RWPE2 (cell line): ENCODE results near the gene PROX2.

ENCODE experiments used
- ATAC-seq: fragments of 200-7000 bp; cut with Tn5 transposase; 3 replicates; pipeline ENCODE4 v1.9.1; 2021; ENCODE audit warnings: low read depth
- DNase-seq: peaks from one replicate; pipeline ENCODE4 v3.0.0-alpha.2; 2020; ENCODE audit warnings: low spot score
- H3K27ac ChIP-seq: fragments of 450-650 bp; 2 replicates; pipeline ENCODE4 v1.5.1; 2017; ENCODE audit warnings: mild to moderate bottlenecking; ENCODE audit not compliant: poor library complexity, severe bottlenecking
- H3K27me3 ChIP-seq: fragments of 250-450 bp; sonication (Bioruptor Pico); 2 replicates; pipeline ENCODE4 v1.5.1; 2021; ENCODE audit warnings: mild to moderate bottlenecking, moderate library complexity; ENCODE audit not compliant: insufficient read depth, poor library complexity, severe bottlenecking
- H3K36me3 ChIP-seq: fragments of 250-450 bp; sonication (Bioruptor Pico); 2 replicates; pipeline ENCODE4 v1.5.1; 2020; ENCODE audit warnings: low read depth, mild to moderate bottlenecking, moderate library complexity
- H3K4me1 ChIP-seq: fragments of 250-450 bp; sonication (Bioruptor Pico); 2 replicates; pipeline ENCODE4 v1.5.1; 2021; ENCODE audit warnings: mild to moderate bottlenecking, moderate library complexity; ENCODE audit not compliant: insufficient read depth, poor library complexity, severe bottlenecking
- H3K4me3 ChIP-seq: fragments of 250-450 bp; sonication (Bioruptor Pico); 2 replicates; pipeline ENCODE4 v1.5.1; 2021; ENCODE audit warnings: mild to moderate bottlenecking, moderate library complexity; ENCODE audit not compliant: severe bottlenecking
- H3K9me3 ChIP-seq: fragments of 250-450 bp; sonication (Bioruptor Pico); 2 replicates; pipeline ENCODE4 v1.5.1; 2021; ENCODE audit warnings: mild to moderate bottlenecking, moderate library complexity; ENCODE audit not compliant: severe bottlenecking
- TF ChIP-seq, protein P1 (sequence below): fragments of 450-650 bp; IDR thresholded peaks from one replicate; pipeline ENCODE4 v1.5.1; 2017; ENCODE audit warnings: mild to moderate bottlenecking, moderate library complexity; ENCODE audit not compliant: poor library complexity, severe bottlenecking

Gene PROX2

DNA sequence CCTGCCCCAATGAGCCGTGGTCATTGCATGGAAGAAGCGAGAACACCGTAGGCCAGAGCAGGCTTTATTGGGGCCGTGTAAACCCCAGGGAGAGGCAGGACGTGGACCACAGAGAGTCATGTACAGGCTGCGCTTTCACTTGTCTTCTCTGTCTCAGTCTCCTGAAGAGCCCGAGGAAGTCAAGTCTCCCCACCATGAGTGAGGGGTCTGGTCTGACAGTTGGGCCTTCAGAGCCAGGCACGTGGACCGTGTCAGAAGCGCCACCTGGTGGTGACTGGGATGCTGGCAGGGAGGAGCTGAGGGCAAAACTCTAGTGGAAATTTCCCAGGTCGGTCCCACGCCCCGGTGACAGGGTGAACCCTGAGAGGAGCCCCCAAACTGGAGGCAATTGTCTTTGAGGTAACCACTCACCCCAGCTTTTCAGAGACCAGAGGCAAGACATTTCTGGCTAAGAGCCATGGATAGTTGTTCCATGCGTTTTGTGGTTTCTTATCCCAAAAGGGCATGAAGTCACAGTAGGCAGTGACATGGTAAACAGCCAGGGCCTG lies 29.7 kb upstream of the PROX2 start:
- DNase-seq (no peak), ATAC-seq (peak; percentile 37)
- peaks cover 37% of the 10 kb centered on the region for H3K36me3 ChIP-seq

DNA sequence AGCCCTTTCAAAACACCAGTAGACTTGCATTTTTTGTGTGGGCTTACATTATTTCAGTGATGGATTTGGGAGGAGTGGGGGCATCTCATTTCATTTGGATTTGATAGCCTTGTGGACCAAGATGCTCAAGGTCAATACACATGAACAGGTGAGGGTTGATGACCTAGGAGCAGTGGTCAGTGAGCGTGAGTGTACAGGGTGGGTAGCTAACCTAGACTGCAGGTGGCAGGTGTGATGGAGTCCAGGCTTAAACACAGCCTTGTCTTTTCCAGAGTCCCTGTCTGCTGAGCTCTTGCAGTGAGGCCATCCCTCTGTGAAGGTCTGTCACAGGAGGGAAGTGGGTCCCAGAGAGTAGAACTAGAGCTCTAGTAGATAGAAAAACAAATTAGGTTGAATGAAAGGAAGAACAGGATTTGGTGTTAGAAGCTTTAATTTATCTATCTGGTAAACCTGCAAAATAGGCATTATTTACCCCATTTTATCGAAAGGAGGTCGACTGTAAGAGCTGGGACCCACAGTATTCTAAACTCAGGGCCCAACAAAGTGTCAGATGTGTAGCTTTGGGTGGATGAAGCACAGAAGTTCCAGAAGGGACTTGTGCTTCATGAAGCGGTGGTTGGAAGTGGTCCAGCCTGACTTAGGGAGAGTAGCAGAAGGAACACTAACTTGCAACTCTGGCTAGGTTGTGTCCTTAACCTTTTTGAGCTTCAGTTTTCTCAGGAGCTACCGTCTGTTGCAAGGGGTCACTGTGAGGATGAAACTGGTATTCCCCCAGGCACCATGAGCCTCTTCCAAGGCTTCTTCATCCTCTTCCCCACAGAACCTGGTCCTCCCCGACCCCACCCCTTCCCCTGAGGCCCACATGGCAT lies 28.9 kb upstream of the PROX2 start:
- Histone ChIP-seq H3K4me3 (no peak overlapping the region), H3K27me3 (no peaks in the 10 kb centered on the region), H3K9me3 (no peaks in the 10 kb centered on the region), H3K4me1 (no peaks in the 10 kb centered on the region), H3K27ac (no peak overlapping the region), H3K36me3 (peaks cover 45% of the 10 kb centered on the region)
- DNase-seq (no peak), ATAC-seq (peak; percentile 1; the same call in 2 of the 3 replicates)
- TF ChIP-seq, protein P1, sequence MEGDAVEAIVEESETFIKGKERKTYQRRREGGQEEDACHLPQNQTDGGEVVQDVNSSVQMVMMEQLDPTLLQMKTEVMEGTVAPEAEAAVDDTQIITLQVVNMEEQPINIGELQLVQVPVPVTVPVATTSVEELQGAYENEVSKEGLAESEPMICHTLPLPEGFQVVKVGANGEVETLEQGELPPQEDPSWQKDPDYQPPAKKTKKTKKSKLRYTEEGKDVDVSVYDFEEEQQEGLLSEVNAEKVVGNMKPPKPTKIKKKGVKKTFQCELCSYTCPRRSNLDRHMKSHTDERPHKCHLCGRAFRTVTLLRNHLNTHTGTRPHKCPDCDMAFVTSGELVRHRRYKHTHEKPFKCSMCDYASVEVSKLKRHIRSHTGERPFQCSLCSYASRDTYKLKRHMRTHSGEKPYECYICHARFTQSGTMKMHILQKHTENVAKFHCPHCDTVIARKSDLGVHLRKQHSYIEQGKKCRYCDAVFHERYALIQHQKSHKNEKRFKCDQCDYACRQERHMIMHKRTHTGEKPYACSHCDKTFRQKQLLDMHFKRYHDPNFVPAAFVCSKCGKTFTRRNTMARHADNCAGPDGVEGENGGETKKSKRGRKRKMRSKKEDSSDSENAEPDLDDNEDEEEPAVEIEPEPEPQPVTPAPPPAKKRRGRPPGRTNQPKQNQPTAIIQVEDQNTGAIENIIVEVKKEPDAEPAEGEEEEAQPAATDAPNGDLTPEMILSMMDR: no peak

More for the DNA sequence above, 29.7 kb upstream of the PROX2 start:
- TF ChIP-seq, protein P1: peak; percentile 98
- no peaks in the 10 kb centered on the region for H3K27me3 ChIP-seq
- H3K9me3 ChIP-seq: no peaks in the 10 kb centered on the region
- no peaks in the 10 kb centered on the region for H3K4me1 ChIP-seq
- no peak overlapping the region for H3K27ac ChIP-seq
- no peak overlapping the region for H3K4me3 ChIP-seq

DNA sequence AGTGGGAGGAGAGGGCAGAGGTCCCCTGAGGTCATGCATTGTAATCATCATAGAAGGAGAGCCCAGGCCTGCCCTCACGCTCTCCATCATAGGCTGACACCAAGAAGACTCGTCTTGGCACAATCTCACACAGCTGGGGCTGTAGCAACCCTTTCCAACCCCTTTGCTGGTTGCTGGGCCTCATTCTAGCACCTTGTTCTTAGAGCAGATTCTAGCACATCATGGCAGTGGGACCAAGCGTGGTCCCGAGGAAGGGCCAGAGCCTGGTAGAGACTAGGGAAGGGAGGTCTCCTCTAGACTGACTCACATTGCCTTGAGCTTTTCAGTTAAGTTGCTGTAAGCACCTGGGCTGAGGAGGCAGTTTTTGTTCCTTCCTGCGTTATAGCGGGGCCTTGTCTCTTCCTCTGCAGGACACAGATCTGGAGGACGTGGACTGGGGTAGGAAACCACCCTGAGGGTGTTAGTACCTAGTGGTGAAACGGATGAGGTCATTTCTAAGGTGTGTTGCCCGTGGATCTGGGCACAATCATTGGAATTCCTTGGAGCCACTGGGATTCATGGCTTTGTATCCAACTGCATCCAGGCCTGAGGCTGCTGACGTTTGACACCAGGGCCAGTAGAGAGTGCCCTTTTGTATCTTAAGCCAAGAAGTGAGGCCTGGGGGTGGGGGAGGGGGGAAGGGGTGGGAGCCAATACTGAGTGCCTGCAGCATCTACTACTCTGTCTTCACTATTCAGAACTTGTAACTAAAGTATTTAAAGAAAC lies 27.2 kb upstream of the PROX2 start:
- H3K27ac ChIP-seq: no peak overlapping the region
- TF ChIP-seq, protein P1: no peak
- H3K9me3 ChIP-seq: no peaks in the 10 kb centered on the region
- H3K36me3 ChIP-seq: peaks cover 63% of the 10 kb centered on the region
- ATAC-seq (no peak), DNase-seq (no peak)
- no peaks in the 10 kb centered on the region for H3K27me3 ChIP-seq
- no peak overlapping the region for H3K4me3 ChIP-seq
- no peaks in the 10 kb centered on the region for H3K4me1 ChIP-seq

DNA sequence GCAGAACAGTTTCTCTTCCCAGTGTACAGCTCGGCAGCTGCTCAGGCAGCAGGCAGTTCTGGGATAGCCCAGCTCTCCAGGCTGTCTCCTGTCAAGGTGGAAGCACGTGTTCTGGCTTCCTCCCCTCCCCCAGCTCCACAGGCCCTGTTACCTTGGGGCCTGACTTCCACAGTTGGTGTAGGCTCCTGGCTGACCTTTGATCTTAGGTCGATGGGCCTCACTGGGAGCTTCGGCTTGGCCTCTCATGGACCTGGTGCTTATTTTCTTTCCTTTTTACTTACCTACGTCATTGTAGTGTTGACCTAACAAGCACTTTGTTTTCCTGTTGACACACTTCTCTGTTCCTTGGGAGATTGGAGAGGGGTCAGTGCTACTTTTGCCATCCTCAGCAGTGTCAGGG lies 22.7 kb upstream of the PROX2 start:
- ATAC-seq (no peak), DNase-seq (no peak)
- Histone ChIP-seq H3K9me3 (no peaks in the 10 kb centered on the region), H3K4me3 (no peak overlapping the region), H3K4me1 (no peaks in the 10 kb centered on the region), H3K27me3 (no peaks in the 10 kb centered on the region), H3K36me3 (peaks cover 93% of the 10 kb centered on the region), H3K27ac (no peak overlapping the region)
- TF ChIP-seq, protein P1: no peak
